HG03558 (cell line): ENCODE measurements around the gene MTERF1.
"Not testable (repeated sequence)": the region's sequence is repeated elsewhere in the genome, so short reads cannot be mapped to it uniquely, and the experiment has no call there.

Experiments used
- ATAC-seq: cut with Tn5 transposase; IDR thresholded peaks from one replicate; pipeline ENCODE4 v1.9.1; 2021; ENCODE audit warnings: moderate number of reproducible peaks; ENCODE audit not compliant: unreplicated experiment; ENCODE audit errors: extremely low read depth

MTERF1 gene, protein sequence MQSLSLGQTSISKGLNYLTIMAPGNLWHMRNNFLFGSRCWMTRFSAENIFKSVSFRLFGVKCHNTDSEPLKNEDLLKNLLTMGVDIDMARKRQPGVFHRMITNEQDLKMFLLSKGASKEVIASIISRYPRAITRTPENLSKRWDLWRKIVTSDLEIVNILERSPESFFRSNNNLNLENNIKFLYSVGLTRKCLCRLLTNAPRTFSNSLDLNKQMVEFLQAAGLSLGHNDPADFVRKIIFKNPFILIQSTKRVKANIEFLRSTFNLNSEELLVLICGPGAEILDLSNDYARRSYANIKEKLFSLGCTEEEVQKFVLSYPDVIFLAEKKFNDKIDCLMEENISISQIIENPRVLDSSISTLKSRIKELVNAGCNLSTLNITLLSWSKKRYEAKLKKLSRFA

DNA sequence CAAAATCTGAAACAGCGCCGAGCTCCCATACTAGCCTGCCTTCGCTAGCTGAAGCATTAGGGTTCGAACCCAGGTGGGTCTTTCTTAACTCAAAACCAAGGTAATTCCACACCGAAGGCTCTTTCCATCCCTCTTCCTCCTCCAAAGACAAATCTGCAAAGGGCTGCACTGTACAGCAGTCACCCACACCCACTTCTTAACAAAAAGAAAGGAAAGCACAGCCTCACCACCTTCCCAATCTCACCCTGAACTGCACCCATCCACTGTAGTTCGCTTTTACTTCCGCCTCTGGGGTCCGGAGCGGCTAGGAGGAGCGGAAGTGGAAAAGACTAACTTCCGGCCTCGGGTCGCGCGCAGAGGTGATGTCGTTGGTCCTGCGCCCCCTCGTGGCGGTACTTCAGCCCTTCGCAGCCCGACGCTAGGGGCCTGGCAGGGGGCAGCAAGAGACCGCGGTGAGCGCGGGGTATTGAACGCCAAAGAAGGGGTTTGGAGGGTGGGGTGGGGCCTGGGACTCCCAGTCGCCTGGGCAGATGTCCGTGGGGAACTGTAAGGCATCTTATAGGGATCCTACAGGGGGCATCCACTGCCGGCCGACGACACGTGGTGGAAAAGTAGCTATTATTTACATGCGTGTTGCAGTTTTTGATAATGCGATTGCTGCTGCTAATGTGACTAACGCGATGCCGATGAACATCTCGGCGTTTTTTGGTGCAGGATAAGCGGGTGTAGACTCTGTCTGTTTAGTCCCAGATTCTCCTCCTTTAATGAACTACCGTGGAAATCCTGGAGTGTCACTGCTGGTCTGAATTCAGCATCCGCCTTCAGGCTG lies at the start of gene MTERF1:
Gene MTERF1 (minus strand): TSS at position 290 of the 829 bp plus-strand sequence. CDS start 619 bp downstream, outside the sequence.
- peak; percentile 90 for ATAC-seq

DNA sequence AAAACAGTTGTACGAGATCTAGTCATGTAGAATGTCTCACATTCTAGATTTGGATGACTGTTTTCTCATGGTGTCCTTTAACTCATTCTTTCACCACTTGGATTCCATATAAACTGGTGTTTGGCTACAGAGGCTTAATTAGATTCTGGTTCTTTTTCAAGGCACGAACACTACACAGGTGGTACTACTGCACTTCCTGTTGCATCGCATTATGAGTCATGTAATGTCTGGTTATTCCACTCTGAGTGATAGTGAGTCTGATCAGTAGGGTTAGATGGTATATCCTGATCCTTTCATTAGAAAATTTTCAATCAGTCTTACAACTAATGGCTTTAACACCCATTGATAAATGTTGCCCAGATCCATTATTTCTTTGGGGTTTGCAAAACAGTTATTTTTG lies 49.0 kb upstream of the MTERF1 start:
- no peak for ATAC-seq

DNA sequence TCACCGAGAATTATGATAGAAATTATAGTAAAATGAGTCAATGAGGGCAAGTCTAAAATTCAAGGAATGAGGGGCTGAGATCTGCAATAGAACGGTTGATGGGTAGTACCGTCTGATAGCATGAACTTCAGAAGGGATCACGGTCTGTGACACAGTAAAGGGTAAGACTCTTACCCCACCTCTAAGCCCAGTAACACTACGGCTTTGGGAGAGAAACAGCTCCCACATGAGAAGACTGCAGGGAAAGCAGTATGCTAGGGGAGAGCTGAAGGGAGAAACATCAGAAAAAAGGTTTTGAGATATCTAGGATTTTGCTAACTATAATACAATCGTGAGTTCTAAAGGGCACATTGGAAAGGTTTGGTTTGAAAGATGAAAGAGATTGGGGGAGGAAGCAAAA lies 47.4 kb upstream of the MTERF1 start:
- no peak for ATAC-seq

DNA sequence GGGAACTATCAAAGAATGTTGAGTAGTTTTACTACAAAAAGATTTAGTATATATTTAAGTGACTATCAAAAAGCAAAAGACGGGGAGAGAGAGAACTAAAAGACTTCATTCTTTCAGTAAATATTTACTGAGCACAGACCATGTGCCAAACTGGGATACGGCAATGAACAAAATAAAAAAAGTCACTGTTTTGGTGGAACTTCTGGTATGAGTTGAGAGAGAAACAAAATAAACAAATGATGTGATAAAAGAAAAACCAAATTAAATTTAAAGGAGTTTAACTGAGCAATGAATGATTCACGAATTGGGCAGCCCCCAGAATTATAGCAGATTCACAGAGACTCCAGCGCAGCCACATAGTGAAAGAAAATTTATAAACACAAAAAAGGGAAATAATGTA lies 42.4 kb upstream of the MTERF1 start:
- no peak for ATAC-seq

DNA sequence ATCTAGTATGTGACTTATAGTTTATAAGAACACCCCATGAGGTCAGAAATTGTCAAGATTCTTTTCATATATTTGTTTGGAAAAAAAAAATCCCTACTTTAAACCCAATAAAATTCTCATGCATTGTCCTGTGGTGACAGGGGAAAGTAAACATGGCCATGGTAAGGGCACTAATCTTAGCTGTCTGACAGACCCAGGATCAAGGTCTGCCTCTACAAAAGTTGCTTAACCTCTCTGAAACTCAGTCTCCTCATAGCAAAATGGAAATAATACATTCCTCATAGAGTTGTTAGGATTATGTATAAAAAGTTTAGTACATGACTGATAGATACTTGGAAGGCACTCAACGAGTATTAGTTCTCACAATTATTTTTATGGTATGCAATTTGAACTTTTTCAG lies 37.9 kb upstream of the MTERF1 start:
- ATAC-seq, result no peak

DNA sequence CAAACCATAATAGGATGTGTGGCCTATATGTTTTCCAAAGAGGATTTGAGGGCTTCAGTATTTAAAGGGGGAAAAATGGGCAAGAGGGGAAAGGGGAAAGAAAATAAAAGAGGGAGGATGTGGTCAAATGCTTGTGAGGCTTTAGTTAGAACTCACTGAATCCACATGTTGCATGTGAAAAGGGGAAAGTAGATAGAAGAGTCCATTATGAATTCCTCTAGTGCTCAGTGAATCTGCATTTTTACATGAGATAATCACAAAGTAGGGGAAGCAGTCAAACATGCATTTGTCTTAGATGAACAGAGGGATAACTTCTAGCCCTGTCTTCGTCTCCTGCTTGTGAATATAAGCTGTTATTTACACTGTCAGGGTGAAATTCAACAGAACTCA lies 35.5 kb upstream of the MTERF1 start:
- ATAC-seq, result no peak

DNA sequence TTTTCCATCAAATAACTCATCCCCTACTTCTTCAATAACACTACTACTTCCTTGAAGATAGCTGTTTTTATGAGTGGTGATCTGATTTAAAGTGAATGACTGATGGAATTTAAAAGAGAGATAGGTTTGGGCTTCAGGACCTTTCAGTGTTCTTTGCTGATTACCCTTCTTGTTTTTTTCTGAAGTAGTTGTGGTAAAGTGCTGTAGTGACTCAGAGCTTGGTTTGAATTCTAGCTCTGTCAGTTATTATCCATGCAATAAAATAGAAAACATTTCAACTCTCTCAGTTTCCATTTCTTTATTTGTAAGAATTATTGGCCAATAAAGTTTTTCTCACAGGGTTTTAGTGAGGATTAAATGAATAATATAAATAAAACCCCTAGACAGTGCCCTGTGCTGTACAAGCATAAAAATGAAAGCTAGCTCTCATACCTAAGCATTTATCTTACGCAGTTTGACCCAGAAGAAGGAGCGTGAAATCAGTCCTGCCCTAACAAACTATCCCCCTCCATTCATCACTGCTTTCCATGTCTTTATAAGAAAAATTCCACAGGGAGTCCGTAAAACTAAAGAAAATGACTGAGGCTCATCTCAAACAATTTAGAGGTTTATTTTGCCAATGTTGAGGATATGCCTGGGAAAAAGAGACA lies 35.0 kb upstream of the MTERF1 start:
- no peak for ATAC-seq

DNA sequence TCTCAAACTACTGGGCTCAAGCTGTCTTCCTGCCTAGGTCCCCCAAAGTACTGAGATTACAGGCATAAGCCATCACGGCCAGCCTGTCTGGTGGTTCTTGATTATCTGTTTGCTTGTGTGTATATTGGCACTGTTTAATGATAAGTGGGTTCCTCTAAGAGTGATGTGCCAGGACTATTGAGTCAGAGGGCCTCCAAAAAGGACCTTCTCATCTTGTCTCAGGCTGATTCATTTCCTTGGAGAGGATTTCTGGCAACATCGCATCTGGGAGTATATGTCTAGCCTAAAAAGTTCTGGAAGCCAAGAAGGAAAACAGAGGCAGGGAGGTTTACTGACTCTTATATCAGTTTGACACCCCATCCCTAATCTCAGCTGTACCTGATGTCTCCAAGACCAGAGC lies 33.1 kb upstream of the MTERF1 start:
- no peak for ATAC-seq

DNA sequence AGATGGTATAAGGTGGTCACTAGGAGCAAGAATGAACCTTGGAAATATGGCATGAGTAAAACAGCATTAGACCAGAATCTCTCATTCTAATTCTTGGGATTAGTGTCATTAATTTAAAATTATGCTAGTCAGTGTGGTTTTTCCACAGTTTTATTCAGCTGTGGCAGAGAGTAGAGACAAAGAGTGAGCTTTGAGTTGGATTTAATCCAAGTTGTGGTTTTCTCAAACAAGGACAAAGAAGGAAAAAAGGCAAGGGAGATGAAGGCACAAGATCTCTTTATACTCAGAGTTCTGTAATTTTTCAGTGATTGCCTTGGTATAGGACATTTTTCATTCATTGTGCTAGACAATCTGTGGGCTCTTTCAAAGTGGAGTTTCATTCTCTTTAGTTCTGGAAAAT lies 32.0 kb upstream of the MTERF1 start:
- no peak for ATAC-seq

DNA sequence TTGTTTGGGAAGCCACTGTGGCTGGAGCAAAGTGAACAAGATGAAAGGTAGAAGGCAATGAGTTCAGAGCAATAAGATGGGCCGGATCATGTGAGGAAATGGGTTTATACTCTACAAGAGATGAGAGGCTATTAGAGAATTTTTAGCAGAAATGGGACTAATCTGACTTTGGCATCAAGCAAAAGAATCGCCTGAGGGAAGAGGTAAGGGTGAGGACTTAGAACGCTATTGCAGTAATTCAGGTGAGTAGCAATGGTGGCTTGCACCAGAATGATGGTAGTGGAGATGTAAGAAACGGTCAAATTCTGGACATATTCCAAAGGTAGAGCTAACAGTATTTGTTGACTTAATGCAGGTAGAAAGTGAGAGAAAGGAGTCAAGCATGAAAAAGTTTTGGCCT lies 30.6 kb upstream of the MTERF1 start:
- no peak for ATAC-seq

DNA sequence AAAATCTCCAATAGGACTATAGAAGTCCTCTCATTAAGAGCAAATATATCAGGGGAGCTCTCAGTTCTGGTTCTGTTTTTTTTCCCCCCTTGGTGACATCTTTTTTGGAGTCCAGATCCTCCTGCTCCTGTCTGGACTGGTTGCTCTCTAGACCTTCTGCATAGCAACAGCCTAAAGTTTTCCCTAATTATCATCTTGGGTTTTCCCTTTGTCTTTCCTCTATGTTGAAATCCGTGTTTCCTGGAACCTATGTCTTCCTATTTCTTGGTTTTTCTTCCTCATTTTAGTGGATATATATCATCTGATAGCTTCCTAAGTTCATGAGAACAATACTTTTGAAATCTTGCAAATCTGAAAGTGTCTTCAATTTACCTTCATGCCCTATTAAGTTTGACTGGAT lies 29.7 kb upstream of the MTERF1 start:
- ATAC-seq, result no peak

DNA sequence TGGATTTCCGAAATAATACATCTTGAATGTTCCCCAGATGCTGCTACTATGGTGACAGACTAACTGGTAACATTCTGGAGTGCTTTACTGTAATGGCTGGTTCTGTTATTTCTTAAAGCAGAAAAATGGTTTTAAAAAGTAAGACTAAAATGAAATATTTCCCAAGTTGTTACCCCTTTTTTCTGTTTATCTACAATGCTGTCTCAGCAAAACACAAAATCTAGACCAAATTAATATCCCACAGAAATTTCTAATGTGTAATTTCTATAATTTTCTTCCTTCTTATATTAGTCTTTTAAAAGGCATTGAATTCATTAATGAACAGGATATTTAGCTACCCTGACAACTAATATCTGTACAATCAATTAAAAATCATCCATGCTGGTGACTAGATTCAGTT lies 19.1 kb upstream of the MTERF1 start:
- no peak for ATAC-seq

DNA sequence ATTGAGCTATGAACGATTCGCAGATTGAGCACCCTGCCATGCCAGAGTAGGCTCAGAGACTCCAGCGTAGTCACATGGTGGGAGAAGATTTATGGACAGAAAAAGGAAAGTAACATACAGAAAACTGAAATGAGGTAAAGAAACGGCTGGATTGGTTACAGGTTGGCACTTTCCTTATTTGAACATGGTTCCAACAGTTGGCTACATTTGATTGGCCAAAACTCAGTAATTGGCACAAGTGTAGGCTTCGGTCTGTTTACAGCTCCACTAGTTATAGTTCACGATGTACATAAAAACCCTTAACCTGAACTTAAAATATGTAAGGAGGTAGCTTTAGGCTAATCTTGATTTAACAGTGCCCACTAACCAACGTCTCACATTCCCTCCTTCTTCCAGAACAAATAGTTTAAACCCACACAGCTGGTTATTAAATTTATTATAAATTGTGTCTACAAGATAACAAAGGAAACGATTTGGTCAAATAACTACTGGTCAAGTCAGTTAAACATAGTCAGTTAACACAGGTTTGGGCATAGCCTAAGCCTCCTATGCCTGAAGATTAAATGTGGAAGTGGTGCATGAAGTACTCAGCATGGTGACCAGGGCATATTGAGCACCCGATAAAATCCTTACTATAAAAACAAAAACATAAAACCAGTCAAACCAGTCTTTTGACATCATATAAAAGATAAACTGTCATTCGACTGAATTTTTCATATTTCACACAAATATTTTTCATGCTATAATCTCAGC lies 17.9 kb upstream of the MTERF1 start:
- ATAC-seq, result no peak

DNA sequence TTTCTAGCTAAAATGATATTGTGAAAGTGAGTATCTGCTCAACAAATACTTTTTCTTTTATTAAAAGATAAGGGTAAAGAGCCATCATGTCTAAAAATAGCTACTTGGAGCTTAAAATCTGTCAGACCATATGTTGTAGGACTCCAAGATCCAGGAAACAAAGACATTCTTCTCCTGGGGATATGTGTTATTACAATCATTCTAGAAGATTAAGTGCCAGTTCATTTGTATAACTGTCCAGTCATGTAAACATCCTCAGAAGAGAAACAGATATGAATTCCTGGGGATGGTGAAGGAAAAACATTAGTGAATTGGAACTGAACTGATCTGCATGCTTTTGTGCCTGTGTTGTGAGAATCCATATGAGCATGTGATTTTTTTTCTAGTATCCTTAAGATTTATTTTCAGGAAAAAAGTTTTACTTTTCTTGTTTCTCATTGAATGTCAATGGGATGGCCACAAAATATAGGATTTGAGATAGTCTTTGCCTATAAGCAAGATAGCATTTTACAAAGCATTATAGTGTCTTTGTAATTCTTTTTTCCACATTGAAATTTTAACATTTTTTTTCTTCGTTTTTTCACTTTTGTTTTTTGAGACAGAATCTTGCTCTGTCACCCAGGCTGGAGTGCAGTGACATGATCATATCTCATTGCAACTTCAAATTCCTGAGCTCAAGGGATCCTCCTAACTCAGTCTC lies 14.4 kb upstream of the MTERF1 start:
- ATAC-seq, result no peak

DNA sequence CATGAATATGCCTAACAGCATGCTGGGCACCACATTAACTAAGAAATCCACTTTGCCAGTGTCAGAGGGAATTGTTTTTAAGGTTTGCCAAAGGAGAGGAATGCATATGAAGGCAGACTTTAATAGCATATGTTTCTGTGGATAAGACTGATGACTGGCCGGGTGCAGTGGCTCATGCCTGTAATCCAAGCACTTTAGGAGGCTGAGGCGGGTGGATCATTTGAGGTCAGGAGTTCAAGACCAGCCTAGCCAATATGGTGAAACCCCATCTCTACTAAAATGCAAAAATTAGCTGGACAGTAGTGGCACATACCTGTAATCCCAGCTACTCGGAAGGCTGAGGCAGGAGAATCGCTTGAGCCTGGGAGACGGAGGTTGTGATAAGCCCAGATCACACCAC lies 13.2 kb upstream of the MTERF1 start:
- not testable (repeated sequence) for ATAC-seq

DNA sequence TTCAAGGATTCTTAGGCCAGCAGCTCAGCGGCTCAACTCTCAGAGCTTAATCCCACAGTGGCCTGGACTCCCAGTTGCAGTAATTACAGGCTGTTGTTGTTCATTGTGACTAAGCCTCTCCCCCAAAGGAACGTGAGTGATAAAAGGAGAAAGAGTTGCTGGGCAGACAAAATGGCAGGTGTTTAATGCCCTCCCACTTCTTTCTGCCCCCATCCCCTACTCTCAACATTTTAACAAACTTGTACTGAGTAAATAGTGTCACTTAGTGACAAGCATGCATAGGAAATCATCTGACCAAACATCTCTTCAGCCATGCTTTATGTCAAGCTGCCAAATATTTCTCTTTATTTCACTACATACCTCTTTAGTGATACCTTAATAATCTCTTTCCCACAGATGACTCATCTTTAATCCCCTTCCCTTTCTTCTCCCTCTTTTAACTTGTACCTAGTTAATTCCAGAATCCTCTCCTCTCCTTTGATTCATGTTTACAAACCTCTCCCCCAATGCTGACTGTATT lies 12.4 kb upstream of the MTERF1 start:
- ATAC-seq, result no peak

DNA sequence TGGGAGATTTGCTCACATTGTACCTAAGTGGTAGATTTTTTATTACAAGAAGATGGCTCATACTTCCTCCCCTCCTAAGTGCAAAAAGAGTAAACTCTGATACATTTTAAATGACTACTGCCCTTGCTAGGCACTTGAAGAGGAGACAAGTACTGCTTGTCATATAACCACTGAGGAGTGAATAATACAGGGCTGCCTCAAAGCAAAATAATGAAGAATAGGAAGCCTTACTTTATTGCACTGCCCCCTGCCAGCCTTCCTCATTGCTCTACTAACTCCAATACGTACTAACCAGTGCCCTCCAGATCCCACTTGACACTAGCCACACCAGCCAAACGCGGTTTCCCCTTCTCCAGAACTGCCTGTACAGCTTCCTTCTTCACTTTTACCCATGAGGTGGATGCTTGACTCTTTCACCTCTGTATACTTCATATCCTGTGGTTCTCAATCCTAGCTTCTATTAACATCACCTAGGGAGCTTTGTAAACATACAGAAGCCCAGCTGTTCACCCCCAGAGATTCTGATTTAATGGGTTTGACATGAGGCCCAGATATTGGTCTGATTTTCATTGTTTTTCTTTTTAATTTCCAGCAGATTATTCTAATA lies 11.7 kb upstream of the MTERF1 start:
- ATAC-seq, result no peak

DNA sequence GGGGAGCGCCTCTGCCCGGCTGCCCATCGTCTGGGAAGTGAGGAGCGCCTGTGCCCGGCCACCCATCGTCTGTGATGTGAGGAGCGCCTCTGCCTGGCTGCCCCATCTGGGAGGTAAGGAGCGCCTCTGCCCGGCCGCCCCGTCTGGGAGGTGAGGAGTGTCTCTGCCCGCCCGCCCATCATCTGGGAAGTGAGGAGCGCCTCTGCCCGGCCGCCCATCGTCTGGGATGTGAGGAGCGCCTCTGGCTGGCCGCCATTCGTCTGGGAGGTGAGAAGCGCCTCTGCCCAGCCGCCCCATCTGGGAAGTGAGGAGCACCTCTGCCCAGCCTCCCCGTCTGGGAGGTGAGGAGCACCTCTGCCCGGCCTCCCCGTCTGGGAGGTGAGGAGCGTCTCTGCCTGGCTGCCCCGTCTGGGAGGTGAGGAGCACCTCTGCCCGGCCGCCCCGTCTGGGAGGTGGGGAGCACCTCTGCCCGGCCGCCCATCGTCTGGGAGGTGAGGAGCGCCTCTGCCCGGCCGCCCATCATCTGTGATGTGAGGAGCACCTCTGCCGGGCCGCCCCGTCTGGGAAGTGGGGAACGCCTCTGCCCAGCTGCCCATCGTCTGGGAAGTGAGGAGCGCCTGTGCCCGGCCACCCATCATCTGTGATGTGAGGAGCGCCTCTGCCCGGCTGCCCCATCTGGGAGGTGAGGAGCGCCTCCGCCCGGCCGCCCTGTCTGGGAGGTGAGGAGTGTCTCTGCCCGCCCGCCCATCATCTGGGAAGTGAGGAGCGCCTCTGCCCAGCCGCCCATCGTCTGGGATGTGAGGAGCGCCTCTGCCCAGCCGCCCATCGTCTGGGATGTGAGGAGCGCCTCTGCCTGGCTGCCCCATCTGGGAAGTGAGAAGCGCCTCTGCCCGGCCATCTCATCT lies 8.0 kb upstream of the MTERF1 start:
- not testable (repeated sequence) for ATAC-seq
